H1 (cell line): ENCODE data around the gene ARPC4. TPM values are rescaled to one million over a fixed set of nuclear protein-coding genes. Genes with fewer than 3 reads are reported as not detected.

Experiments
- JUND ChIP-seq: IDR thresholded peaks from 2 replicates; pipeline ENCODE4 v1.6.1; 2011; ENCODE audit warnings: mild to moderate bottlenecking, improper control_type of control experiment, low read length
- RFX5 ChIP-seq: IDR thresholded peaks from 2 replicates; pipeline ENCODE4 v1.6.1; 2011; ENCODE audit warnings: low read depth, low read length, improper control_type of control experiment, borderline replicate concordance
- SIN3A ChIP-seq, 2 experiments: IDR thresholded peaks in 1 of 2; conservative IDR thresholded peaks in 1 of 2; 2 replicates each; pipeline ENCODE4 v1.6.1; 2011 to 2012; ENCODE audit warnings: low read length in 2 of 2, improper control_type of control experiment in 1 of 2, low read depth in 1 of 2, mild to moderate bottlenecking in 1 of 2
- polyA plus RNA-seq, 7 experiments: library from polyadenylated mRNA; depleted of rRNA in 3 of 7; stranded (reverse) in 5 of 7; unstranded in 2 of 7; fragments of >200 nt in 5 of 7; fragments of 200-250 nt in 2 of 7; gene quantifications; 1 replicate in 5 of 7; 2 replicates in 1 of 7; 4 replicates in 1 of 7; pipeline versions ENCODE4 v1.2.1 to v1.2.3, GENCODE V29; 2011 to 2013; ENCODE audit warnings: missing spikeins in 2 of 7, mixed read lengths in 2 of 7
- total RNA-seq: library from RNA; stranded (reverse); fragmentation: NEBNext Ultra II Directional; extraction: Animal tissue kit (Norgen Biotek cat#: 25700); gene quantifications from 2 replicates; pipeline ENCODE4 v1.2.1, GENCODE V29; 2021

ARPC4 gene
- total and polyA plus RNA-seq, 2 of the 8 experiments (the other 6 are each of a cell fraction or from before 2014, with no cell fraction given), result 138 to 154 TPM

GRCh38 chr3:9808345-9809037, 15.6 kb downstream of the ARPC4 start (continued):
- peak; percentile 35; the same call in 1 of the 2 replicates for TF ChIP-seq RFX5
- 0 out of 4 replicates have a peak, but pooled peaks of 1 of the 2 experiments have one; percentile 24 for TF ChIP-seq SIN3A (conservative IDR thresholded peaks at IDR 0.05 in 1 of 2, IDR thresholded peaks at IDR 0.05 in 1 of 2; ENCODE audit: low read depth in 1 of 2, low read length in 2 of 2)
- no peak for TF ChIP-seq JUND
